ENCODE data around the gene AFMID.

The AFMID gene

DNA sequence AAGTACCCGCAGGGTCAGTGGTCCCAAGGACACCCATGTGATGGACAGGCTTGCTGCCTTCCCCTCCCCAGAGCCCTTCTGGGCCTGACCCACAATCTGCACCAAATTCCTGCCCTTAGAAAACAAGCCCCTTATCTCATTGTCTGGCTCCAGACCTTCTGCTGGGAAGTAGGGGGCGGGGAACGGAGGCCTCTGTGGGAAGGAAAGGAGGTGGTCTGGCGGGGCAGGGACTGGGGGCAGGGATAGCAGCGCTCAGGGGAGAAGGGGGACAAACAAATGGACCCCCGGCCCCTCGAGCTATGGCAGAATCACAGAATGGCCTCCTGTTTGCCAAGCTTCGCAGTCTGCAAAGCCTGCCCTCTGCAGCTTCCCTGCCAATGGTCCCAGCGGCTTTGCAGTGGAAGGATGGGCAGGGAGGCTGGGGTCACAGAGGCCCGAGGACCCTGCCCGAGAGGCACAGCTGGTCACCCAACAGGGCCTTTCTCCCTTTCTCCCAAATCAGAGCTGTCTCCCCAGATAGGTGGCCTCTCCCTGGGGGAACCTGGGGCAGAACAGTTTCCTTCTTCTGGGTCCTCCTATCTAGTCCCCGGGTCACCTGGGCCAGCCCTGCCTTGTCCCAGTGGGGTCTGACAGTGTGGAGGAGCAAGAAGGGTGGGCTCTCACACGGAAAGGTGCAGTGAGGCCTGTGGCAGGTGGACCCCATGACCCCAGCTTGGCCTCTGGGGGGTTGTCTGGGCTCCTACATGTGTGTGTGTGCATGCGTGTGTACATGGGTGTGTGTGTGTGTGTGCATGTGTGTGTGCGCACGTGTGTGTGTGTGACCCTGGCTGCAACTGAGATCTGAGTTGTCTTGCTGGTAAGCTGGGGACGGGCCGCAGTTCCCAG is 69.8 kb downstream of the AFMID start:
- DNase-seq = no peak

All from RPMI8226 (cell line).